GM18909 (cell line): ENCODE data around the gene KY.
"Not testable (repeated sequence)": the region's sequence is repeated elsewhere in the genome, so short reads cannot be mapped to it uniquely, and the experiment has no call there.

Experiments used
- ATAC-seq: cut with Tn5 transposase; IDR thresholded peaks from one replicate; pipeline ENCODE4 v1.9.1; 2021; ENCODE audit warnings: mild to moderate bottlenecking; ENCODE audit not compliant: unreplicated experiment, poor library complexity

KY gene

DNA sequence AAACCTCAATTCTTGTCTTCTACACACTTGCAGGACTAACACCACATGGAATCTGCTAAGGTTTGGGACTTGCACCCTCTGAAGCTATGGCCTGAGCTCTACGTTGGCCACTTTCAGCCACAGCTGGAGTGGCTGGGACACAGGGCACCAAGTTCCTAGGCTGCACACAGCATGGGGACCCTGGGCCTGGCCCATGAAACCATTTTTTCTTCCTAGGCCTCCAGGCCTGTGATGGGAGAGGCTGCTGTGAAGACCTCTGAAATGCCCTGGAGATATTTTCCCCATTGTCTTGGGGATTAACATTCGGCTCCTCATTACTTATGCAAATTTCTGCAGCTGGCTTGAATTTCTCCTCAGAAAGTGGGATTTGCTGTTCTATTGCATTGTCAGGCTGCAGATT lies 80.9 kb downstream of the KY start:
- ATAC-seq = not testable (repeated sequence)

DNA sequence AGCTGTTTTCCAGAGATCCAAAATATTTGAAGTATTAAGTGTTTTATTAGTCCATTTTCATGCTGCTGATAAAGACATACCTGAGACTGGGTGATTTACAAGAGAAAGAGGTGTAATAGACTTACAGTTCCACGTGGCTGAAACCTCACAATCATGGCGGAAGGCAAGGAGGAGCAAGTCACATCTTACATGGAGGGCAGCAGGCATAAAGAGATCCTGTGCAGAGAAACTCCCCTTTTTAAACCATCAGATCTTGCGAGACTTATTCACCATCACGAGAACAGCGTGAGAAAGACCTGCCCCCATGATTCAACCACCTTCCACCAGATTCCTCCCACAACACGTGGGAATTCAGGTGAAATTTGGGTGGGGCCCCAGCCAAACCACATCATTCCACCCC lies 82.0 kb downstream of the KY start:
- no peak for ATAC-seq

DNA sequence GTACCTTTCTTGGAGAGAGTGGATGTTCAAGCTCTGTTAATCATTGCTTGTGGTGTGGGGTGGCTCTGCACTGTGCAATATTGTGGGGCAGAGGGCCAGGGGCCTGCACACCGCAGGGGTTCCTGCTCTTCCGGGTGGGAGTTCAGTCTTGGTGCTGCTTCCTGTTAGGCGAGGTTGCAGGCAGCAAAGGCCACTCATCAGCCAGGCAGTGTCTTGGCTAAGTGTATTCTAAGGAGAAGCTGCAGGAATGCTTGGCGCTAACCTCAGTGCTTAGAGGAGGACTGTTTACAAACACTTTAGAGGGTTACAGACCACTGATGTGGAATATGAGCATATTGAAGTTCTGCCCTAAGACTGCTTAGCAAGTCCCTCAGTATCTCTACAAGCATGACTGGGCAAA lies 83.2 kb downstream of the KY start:
- ATAC-seq = no peak

DNA sequence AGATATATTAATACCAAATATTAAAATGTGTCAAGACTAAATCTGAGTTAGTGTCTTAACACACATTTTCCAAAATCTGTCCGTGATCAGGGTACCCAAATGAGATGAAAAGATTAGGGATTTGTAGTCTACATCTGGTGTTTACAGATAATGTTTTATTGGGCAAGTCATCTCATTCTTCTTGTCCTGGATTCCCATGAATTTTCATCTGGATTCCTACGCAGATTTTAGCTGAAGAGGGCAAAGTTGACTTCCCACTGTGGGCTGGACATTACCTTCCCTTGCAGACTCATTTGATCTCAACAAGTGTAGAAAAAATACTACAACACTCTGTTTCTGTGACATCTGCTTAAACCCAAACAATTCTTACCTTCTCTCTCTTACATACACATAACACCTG lies 85.8 kb downstream of the KY start:
- ATAC-seq = no peak

DNA sequence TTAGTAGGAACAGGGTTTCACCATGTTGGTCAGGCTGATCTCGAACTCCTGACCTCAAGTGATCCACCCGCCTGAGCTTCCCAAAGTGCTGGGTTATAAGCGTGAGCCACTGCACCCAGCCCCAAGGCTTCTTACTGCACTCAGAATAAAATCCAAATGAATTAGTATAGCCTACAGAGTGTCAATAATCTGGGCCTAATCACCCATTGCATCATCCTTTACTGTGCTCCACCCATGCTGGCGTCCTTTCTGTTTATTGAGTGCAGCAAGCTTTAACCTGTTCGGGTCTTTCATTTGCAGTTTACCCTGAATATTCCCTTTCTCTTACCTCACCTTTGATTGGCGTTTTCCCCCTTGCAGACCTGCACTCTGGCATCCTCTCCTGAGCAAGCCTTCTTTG lies 87.2 kb downstream of the KY start:
- no peak for ATAC-seq

DNA sequence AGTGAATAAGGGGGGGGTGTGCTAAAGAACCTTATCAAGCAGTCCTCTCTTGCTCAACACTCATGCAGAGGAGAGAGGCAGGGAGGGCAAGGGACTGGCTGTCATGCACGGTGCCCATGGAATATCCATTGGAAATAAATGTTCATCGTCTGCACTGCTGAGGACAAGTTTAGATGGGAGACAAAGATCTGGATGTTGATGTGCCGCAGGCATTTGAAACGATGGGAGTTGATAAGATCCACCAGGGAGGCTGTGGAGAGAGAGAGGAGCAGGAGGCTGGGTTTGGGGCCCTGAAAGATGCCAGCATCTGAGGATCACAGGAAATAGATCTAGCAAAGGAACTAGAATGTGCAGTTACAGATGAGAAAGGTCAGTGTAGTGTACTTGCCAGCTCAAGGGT lies 88.8 kb downstream of the KY start:
- no peak for ATAC-seq

DNA sequence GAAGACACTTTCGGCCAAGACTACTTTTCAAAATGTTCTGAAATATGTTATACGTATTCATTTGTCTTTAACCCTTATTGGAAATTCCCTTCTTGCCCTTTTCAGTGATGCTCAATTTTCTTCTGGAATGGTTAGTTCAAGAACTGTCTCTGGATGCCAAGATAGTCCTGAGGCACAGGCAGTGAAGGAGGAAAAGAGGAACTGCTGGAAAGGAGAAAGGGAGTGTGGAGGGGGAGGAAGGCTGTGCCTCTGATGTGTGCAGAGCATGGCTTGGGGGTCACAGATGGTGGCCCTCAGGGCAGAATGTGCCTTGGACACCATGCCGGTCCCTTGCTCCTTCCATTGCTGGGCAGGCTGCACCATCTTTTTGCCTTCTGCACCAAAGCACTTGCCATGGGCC lies 91.2 kb downstream of the KY start:
- no peak for ATAC-seq
